DOHH2 (cell line): ENCODE data around the gene DNASE2.

Experiments
- H3F3A ChIP-seq: fragments of 200-600 bp; sonication (generic), shearing (Covaris generic); 2 replicates; pipeline ENCODE4 v1.6.0; 2016; ENCODE audit warnings: antibody characterized with exemption, mild to moderate bottlenecking; ENCODE audit not compliant: control insufficient read depth, insufficient read depth
- H3K27ac ChIP-seq: fragments of 200-600 bp; sonication (generic); 2 replicates; pipeline ENCODE4 v1.5.1; 2014; ENCODE audit warnings: low read depth, mild to moderate bottlenecking, low read length, moderate library complexity
- H3K27me3 ChIP-seq: fragments of 200-600 bp; sonication (generic); 2 replicates; pipeline ENCODE4 v1.6.1; 2014; ENCODE audit warnings: mild to moderate bottlenecking, low read length, mixed read lengths; ENCODE audit not compliant: control insufficient read depth
- H3K36me3 ChIP-seq: fragments of 200-600 bp; sonication (generic); 2 replicates; pipeline ENCODE4 v1.6.1; 2014; ENCODE audit warnings: mild to moderate bottlenecking, low read length, moderate library complexity, mixed read lengths; ENCODE audit not compliant: control insufficient read depth
- H3K4me1 ChIP-seq: fragments of 200-600 bp; sonication (generic); 2 replicates; pipeline ENCODE4 v1.6.1; 2014; ENCODE audit warnings: mild to moderate bottlenecking, low read length, mixed read lengths; ENCODE audit not compliant: control insufficient read depth
- H3K4me2 ChIP-seq: fragments of 200-600 bp; sonication (generic); 2 replicates; pipeline ENCODE4 v1.6.0; 2014; ENCODE audit warnings: mild to moderate bottlenecking, low read length, moderate library complexity
- H3K4me3 ChIP-seq: fragments of 200-600 bp; sonication (generic); 2 replicates; pipeline ENCODE4 v1.5.1; 2014; ENCODE audit warnings: mild to moderate bottlenecking, low read length, mixed read lengths
- H3K79me2 ChIP-seq: fragments of 200-600 bp; sonication (generic); 2 replicates; pipeline ENCODE4 v1.6.1; 2014; ENCODE audit warnings: mild to moderate bottlenecking, low read length, mixed read lengths; ENCODE audit not compliant: control insufficient read depth
- H3K9me2 ChIP-seq: fragments of 200-600 bp; sonication (generic); replicated peaks from 2 replicates; pipeline ENCODE4 v1.6.1; 2014; ENCODE audit warnings: mild to moderate bottlenecking, low read length, mixed read lengths; ENCODE audit not compliant: control insufficient read depth
- H3K9me3 ChIP-seq: fragments of 200-600 bp; sonication (generic); 2 replicates; pipeline ENCODE4 v1.6.1; 2014; ENCODE audit warnings: antibody characterized with exemption, low read length, mixed read lengths; ENCODE audit not compliant: control insufficient read depth, insufficient read depth
- H4K20me1 ChIP-seq: fragments of 200-600 bp; sonication (generic); 2 replicates; pipeline ENCODE4 v1.6.0; 2014; ENCODE audit warnings: low read depth, mild to moderate bottlenecking, antibody characterized with exemption, low read length, moderate library complexity; ENCODE audit not compliant: control insufficient read depth, insufficient read depth
- CTCF ChIP-seq: fragments of 200-600 bp; sonication (generic); IDR thresholded peaks from one replicate; pipeline ENCODE4 v1.5.1; 2014; ENCODE audit warnings: antibody characterized with exemption, mild to moderate bottlenecking, low read depth, low read length; ENCODE audit not compliant: poor library complexity, severe bottlenecking
- EZH2phosphoT487 ChIP-seq: fragments of 200-600 bp; sonication (generic); IDR thresholded peaks from 2 replicates; pipeline ENCODE4 v1.6.1; 2017; ENCODE audit warnings: borderline replicate concordance, mild to moderate bottlenecking, antibody characterized with exemption, low read length, moderate library complexity, mixed read lengths

DNASE2 gene

GRCh38 chr19:12866416-12867119 lies 14.7 kb downstream of the DNASE2 start:
- TF ChIP-seq EZH2phosphoT487 (no peak), CTCF (no peak)
- 0 out of 2 replicates have a peak, but pooled peaks cover 2% of the 10 kb centered on the region for H3K27me3 ChIP-seq
- no peak overlapping the region for H3K27ac ChIP-seq
- peaks cover 11% of the 10 kb centered on the region for H3K4me1 ChIP-seq
- no peaks in the 10 kb centered on the region for H3K9me3 ChIP-seq
- H3K36me3 ChIP-seq: no peaks in the 10 kb centered on the region
- no peaks in the 10 kb centered on the region for H3K9me2 ChIP-seq
- H3K79me2 ChIP-seq: no peaks in the 10 kb centered on the region
- no peak overlapping the region for H3K4me3 ChIP-seq
- no peaks in the 10 kb centered on the region for H4K20me1 ChIP-seq
- H3F3A ChIP-seq: no peaks in the 10 kb centered on the region
- no peak overlapping the region; the same call in 1 of the 2 replicates for H3K4me2 ChIP-seq

- Histone ChIP-seq H3K27ac (no peak overlapping the region), H3K27me3 (0 out of 2 replicates have a peak, but pooled peaks cover 2% of the 10 kb centered on the region), H3F3A (no peaks in the 10 kb centered on the region), H3K36me3 (no peaks in the 10 kb centered on the region), H3K79me2 (no peaks in the 10 kb centered on the region), H3K4me3 (no peak overlapping the region), H3K4me2 (no peak overlapping the region), H3K9me3 (no peaks in the 10 kb centered on the region), H3K9me2 (no peaks in the 10 kb centered on the region), H4K20me1 (no peaks in the 10 kb centered on the region), H3K4me1 (peaks cover 11% of the 10 kb centered on the region)
- TF ChIP-seq CTCF: no peak
- TF ChIP-seq EZH2phosphoT487: no peak
These were observed 15.4 kb downstream of the DNASE2 start for GRCh38 chr19:12865746-12866415.

GRCh38 chr19:12864721-12865715 lies 16.2 kb downstream of the DNASE2 start:
- Histone ChIP-seq H3K9me2 (no peaks in the 10 kb centered on the region), H3K4me2 (no peak overlapping the region), H3K36me3 (no peaks in the 10 kb centered on the region), H3K4me1 (peaks cover 11% of the 10 kb centered on the region), H3K4me3 (no peak overlapping the region), H3K79me2 (no peaks in the 10 kb centered on the region), H4K20me1 (no peaks in the 10 kb centered on the region), H3K27ac (no peak overlapping the region), H3K9me3 (no peaks in the 10 kb centered on the region), H3K27me3 (0 out of 2 replicates have a peak, but pooled peaks cover 2% of the 10 kb centered on the region), H3F3A (no peaks in the 10 kb centered on the region)
- TF ChIP-seq EZH2phosphoT487 (no peak), CTCF (no peak)
